NCI-H146 treated with DMSO at 0.1 percent for 48 hours (cell line): Measurements from ENCODE around the gene TREX2.

Experiments used
- DNase-seq: peaks from one replicate; lab custom pipeline; 2025; ENCODE audit not compliant: unreplicated experiment; lab: John Stamatoyannopoulos, UW

TREX2 gene, protein sequence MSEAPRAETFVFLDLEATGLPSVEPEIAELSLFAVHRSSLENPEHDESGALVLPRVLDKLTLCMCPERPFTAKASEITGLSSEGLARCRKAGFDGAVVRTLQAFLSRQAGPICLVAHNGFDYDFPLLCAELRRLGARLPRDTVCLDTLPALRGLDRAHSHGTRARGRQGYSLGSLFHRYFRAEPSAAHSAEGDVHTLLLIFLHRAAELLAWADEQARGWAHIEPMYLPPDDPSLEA

DNA sequence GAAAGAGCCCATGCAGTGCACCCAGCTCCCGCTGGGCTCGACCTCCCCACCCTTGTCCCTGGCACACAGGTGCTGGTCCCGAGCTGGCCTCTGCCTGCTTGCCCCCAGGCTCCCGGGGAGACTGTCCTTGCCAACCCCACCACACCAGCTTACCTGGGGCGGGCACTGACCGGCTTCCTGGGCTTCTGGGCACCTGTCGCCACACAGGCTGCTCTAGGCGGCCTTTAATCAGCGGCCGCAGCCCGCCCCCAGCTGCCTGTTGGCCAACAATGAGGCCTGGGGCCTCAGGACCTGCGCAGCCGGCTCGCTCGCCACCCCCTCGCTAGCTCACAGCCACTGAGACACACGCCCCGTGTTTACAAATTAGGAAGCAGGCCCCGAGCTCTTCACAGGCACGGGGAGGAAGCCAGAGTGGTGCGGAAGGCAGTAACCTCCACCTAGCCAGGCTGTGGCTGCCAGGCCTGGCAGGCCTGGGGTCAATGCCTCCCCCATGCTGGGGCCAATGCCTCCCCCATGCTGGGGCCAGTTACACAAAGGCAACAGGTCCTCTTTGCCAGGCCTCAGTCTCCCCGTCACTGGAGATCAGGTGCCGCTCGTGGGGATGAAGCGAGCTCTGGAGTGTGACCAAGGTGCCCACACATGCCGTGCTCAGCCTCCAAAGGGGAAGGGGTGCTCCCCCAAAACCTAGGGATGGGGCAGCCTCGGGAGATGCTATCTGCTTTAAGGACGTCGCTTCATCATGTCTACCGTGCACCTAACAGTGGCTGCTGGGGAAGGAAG is at the start of gene TREX2:
Gene TREX2, minus strand, starts transcription at position 201 of the 780 bp plus-strand sequence. CDS start 626 bp downstream, outside the sequence.
- no peak for DNase-seq

DNA sequence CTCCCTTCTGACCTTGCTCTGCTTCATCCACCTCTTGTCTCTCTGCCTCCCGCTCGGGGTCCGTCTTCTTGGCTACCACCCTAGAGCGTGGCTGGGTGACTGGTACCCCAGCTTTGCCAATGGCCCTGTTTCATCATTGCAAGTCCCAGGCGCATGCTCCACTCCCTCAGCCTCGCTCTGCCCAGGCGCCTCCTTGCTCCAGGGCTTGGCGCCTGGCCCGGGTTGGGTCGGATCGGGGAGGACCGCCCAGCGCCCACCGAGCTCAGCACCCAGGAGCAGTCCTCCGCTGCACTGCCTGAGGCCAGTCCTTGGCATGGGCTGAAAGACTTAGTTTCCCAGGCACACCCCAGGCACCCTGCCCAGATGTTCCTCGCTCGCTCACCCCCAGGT is 49.5 kb upstream of the TREX2 start:
- no peak for DNase-seq

DNA sequence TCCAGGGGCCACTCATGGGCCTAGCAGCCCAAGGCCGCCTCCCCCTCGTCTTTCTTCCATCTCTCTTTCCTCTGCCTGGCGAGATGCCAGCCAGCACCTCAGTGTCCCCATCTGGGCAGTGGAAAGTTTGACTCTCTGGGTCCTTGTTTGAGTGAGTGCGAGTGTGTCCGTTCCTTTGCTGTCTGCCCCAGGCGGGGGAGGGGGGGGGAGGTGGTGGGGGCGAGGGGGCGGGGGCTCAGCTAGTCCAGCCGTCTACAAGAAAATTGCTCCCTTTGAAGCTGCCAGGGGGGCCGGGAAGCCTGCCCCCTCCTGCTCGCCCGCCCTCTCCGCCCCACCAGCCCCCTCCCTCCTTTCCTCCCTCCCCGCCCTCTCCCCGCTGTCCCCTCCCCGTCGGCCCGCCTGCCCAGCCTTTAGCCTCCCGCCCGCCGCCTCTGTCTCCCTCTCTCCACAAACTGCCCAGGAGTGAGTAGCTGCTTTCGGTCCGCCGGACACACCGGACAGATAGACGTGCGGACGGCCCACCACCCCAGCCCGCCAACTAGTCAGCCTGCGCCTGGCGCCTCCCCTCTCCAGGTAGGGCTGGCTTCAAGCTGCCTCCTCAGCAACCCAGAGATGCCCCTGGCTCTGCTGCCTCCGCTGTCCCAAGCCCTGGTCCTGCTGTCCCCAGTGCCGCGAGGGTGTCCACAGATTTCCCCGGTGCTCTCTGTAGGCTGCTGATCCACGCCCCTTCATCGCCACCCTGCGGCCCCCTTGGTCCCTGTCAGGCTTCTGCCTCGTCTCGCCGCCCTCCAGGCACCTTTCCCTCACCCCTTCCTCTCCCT is 48.9 kb upstream of the TREX2 start, which contains the start of gene BGN:
Gene BGN, plus strand, starts transcription at position 440 of the 821 bp plus-strand sequence. CDS start 9,652 bp downstream, outside the sequence.
- peak; percentile 6 for DNase-seq

DNA sequence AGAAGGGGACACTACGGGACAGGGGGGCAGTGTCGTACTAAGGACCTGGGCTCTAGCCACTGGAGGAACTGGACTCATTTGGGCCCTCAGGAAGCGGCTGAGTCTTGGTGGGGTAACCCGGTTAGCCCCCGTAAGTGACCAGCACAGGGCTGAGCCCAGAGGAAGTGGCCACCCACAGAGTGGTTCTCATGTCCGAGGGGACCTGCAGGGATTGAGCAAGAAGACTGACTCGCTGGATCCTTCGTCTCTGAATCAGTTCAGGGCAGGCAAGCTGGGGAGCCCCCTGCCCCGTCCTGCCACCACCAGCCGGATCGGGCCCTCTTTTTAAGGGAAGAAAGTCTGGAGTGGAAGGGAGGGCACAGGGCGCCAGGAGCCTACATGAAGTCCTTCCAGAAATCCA is 48.2 kb upstream of the TREX2 start:
- no peak for DNase-seq

DNA sequence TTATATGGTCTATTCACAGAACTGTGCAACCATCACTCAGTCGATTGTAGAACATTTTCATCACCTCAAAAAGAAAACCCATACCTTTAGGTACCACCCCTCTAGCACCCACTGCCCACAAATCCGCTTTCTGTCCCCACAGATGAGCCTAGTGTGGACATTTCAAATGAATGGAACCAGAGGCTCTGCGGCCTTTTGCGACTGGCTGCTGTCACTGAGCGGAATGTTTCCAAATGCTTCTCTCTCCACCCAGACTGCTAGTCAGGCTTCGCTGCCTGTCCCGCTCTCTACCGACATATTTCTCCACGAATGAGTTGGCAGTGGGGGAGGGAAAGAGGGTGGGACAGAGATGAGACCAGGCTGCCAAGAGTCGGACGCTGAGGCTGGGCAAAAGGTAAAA is 47.2 kb upstream of the TREX2 start:
- DNase-seq, result no peak

DNA sequence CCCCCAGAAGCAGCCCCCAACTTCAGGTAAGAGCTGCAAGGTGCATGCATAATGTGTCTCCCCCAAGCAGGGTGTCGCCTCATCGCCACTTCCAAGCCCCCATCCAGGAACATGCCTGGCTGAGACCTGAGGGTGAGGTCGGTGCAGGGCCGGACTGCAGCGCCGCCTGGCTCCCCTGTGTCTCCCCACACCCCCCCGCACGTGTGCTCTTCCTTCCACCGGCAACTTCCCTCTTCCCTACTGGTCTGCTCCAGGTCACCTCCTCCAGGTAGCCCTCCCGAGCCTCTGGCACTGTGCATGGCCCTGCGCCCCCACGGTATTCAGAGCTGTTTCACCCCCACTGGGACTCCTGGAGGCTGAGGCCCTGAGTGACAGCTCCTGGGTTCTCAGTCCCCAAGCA is 46.7 kb upstream of the TREX2 start:
- DNase-seq, result no peak

DNA sequence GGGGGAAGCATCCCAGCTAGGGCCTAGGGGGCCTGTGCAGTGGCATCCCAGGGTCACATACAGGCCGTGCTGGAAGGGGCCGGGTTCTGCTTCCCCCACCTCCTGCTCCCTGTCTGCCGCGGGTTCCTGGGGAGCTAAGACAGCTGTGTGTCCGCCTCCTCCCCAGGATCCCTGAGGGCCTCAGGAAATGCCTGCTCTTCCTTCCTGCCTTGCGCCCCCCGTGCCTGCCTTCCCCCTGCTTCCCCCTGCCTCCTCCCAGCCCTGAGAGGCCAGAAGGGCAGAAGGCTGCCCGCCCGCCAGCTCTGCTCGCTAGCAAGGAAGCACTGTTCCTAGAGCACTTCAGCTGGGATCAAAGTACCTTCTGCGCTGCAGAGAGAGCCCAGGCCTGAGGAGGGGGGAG is 46.1 kb upstream of the TREX2 start:
- no peak for DNase-seq

DNA sequence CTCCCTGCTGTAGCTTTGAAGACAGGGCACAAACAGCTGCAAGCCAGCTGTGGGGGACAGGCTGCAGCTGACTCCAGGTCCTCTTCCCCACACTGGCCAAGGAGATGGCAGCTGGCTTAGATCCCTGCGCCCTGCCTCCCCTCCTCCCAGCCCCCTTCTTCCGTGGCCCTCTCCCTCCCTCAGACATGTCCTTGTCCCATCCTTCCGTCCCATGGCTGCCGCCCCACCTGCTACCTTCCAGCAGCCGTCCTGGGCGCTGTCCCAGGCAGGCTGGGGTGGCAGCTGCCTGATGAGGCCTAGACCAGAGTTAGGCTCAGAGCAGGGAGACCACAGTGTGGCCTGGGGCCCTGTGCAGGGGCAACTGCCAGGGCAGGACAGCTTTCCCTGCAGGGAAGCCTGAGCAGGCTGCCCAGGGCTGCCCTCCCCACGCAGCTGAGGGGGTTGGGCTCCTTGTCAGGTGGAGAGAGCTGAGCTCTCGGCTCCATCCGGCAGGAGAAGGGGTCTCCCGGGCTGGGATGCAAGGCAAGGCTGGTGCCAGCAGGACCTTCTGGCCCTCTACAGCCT is 45.6 kb upstream of the TREX2 start:
- DNase-seq, result no peak

DNA sequence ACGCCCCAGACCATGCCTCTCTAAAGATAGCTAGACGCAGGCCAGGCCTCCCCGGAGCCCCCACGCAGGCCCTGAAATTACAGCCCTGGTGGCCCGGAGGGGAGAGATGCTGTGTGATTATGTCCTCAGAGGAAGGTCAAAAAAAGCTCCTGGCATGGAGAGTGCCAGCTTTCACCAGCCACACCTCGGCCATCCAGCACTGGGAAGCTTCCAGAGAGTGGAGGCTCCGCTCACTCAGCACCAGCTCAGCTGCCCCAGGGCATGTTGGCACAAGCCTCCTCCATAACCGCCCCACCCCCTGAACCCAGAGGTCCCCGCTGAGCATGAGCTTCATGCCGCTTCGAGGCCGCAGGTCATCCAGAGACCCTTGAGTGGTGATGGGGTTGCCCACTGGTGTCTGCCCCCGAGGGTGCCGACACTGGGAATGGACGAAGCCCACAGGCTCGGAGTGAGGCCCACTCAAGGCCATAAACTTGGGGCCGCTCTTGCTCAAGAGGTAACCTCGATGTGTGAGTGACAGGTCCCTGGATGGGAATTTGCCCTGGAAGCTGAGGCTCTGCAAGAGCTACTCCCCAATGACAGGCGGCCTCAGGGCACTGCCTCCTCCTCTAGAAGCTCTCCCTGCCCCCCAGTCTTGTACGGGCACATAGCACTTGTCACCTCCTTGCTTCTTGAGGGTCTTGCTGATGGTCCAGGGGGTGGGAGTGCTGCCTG is 44.5 kb upstream of the TREX2 start:
- no peak for DNase-seq

DNA sequence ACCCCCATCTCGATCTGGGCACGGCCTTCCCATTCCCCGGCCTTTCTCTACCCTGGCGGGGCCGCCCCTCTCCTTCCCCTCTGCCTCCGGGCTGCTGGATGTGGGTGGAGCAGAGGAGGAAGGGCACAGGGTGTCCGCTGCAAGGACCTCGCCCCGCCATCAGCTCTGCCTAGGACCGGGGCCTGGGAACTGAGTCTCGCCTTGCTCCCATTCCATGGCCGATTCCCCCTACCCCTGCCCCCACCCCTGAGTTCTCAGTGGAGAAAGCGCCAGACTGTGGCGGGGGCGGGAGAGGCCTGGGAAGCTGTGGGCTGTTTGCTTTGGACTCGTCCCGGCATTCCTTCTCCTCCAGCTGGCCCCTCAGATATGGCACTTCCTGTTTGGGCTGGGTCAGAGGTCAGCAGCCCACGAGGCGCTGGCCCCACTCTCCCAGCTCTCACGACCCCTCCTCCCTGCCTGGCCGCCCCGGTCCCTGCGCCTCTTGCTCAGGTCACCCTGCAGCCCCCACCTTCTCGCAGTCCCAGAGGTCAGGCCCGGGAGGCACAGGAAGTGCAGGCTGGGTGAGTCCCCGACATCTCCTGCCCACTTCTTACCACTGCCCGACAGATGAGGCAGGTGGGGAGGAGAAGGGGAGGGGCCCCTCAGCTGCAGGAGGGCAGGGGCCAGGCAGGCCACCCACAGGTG is 42.5 kb upstream of the TREX2 start:
- DNase-seq, result no peak

DNA sequence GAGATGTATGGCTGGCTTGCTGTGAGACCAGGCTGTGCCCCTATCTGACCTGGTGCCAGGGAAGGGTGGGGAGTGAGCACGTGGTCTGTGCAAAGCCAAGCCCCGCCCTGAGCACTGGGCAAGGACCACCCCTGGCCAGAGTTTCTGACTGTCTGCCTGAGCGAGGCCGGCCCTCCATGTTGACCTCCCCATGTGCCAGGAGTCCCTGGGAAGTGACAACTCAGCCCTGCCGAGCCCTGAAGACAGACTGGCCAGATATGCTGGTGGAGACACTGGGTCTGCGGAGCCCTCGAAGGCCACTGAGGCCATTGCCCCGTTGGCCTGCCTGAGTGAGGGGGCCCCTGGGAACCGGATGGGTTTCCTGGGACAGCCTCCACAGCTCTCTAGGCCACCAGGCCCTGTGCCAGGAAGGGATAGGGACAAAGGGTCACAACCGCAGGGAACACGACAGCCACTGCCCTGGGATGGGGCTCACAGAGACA is 41.8 kb upstream of the TREX2 start:
- no peak for DNase-seq

DNA sequence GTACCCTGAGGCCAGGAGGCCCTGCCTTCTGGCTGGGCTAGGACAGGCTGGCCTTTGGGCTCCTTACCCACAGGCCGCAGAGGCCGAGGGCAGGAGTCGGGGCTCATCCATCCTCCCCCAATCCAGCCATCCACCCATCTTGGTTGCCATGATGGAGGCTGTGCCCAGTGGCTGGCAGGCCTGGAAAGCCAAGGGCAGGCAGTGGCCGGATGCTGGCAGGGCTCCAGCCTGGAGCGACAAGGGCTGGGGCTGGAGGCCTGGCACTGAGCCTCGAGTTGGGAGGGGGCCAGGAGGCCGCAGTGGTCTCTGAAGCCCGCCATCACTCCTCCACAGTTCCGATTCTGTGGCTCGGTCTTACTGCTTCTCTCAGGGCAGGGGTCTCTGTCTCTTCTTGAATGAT is 40.3 kb upstream of the TREX2 start:
- no peak for DNase-seq

DNA sequence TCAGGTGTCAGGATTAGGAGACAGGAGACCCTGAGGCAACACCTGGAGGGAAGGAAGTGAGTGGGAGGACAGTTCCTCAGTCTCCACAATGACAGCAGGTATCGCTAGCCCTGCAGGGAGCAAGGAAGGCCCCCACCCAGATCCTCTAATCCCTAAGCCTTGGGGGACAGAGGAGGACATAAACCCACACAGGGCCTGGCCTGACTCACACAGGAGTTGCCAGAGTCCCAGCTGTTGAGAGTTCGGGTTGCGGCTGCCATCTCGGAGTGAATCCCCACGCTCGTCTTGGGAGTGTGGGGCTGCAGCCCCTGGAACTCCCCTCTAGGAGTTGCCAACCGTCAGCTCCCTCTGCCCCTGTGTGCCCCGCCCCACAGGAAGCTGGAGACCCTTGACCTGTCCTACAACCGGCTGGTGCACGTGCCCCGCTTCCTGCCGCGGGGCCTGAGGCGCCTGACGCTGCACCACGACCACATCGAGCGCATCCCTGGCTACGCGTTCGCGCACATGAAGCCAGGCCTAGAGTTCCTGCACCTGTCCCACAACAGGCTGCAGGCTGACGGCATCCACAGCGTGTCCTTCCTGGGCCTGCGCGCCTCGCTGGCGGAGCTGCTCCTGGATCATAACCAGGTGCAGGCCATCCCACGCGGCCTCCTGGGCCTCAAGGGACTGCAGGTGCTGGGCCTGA is 39.7 kb upstream of the TREX2 start:
- no peak for DNase-seq

DNA sequence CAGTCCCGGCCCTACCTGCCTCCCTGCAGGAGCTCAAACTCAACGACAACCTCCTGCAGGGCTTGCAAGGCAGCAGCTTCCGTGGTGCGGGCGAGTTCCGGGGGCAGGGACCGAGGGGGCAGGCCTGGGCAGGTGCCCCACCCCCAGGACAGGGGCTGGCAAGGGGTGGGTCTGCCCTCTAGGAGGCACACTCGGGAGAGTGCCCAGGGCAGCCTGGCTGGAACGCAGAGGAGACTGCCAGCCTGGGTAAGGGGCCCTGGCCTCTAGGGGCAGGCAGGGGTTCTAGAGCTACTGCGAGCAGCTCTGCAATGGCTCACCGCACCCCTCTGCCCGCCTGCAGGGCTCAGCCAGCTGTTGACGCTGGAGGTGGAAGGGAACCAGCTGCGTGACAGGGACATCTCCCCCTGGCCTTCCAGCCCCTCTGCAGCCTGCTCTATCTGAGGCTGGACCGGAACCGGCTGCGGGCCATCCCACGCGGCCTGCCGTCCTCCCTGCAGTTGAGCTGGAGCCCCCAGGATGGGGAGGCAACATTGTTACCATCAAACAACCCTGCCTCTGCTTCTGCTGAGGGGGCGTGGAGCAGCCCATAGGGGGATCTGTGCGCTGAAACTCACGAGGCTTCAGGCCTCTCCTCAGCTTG is 36.6 kb upstream of the TREX2 start:
- DNase-seq, result no peak

DNA sequence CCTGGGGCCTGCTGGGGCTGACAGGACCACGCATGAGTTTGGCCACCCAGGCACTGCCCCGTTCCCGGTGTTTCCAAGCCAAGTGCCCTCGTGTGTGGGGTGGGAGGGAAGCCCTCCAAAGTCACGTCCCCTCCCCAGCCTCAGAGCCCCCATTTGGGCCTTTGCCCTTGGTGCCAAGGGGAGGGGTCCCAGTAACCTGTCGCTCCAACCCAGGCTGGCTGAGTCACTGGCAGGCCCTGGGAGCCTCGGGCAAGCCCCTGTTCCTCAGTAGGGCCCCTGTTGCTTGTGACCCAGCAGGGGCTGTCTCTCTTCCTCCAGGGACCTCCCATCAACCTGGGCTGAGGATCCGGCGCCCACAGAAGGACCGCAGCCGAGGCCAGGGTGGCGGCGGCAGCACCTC is 35.2 kb upstream of the TREX2 start:
- no peak for DNase-seq

DNA sequence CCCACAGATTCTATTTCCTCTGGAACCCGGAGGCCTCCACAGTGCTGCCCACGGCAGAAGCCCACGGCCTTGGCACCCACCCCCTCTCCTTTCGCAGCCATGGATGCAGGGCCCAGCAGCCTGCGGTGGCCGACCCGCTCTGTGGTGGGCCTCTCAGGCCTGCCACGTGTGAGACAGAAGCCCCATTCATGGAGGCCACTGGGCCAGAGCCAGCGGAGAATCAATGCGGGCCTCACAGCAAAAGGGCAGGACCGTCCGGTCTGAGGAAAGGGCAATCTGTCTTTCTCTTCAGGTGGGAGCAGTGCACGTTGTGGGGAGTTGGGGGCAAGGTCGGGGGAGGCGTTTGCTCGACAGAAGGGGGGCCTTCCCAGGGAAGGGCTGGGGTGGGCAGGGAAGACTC is 32.9 kb upstream of the TREX2 start:
- DNase-seq, result no peak

DNA sequence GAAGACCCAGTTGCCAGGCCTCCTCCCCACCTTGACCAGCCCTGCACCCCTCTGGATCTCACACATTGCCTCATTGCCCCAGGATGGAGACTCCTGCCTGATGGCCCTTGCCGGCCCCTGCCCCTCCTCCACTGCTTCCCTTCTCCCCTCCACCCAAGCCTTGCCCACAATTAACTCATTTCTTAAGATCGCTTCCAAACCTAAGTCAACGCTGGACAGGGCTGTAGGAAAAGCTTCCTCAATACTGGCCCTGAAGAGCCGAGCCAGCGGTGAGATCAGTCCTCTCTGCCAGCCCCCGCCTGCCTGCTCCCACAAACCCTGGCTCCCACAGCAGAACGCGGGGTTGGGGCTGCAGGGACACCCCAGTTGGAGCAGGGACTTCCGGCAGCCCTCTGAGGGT is 32.0 kb upstream of the TREX2 start:
- DNase-seq, result no peak

DNA sequence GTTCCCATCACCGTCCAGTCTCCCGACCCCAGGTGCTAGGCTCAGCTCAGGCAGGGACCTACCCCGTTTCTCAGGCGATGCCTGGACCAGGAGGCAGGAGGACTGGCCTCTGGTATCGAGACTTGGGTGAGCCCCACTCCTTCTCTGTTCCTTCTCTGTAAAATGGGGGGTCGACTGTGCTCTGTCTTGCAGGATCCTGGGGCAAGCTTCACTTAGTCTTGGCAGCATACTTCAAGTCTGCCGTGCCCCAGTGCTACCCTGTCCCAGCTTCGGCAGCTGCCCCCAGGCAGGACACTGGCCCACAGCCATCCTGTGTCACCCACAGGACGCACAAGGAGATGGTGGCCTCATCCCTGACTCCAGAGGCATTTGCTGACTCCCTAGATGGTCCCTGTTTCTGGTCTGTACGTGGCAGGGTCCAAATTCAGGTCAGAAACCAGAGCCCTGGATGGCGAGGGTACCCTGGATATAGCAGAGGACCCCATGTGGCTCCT is 31.6 kb upstream of the TREX2 start:
- no peak for DNase-seq
